ENCODE data around the gene ANKRD30A.

DNA sequence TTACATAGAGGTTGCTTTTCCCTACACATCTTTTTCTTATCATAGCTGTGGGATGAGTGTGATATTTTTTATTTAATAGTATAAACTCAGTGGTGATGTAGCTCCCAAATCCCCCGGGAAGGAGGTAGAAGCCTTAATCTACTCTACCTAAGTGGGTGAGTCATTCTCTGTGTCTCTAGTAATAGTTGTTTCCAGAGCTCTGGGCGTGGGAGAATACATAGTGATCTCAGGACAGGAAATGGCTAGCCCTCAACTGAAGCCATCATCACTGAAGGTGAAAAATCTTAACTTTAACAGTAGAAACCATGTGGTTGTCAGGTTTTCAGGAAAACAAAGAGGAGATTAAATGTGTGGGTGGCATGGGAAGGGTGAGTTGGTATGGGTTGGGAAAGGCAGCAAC is 278.4 kb downstream of the ANKRD30A start:
- TF ChIP-seq, protein P1, sequence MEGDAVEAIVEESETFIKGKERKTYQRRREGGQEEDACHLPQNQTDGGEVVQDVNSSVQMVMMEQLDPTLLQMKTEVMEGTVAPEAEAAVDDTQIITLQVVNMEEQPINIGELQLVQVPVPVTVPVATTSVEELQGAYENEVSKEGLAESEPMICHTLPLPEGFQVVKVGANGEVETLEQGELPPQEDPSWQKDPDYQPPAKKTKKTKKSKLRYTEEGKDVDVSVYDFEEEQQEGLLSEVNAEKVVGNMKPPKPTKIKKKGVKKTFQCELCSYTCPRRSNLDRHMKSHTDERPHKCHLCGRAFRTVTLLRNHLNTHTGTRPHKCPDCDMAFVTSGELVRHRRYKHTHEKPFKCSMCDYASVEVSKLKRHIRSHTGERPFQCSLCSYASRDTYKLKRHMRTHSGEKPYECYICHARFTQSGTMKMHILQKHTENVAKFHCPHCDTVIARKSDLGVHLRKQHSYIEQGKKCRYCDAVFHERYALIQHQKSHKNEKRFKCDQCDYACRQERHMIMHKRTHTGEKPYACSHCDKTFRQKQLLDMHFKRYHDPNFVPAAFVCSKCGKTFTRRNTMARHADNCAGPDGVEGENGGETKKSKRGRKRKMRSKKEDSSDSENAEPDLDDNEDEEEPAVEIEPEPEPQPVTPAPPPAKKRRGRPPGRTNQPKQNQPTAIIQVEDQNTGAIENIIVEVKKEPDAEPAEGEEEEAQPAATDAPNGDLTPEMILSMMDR (conservative IDR thresholded peaks at IDR 0.05; ENCODE audit: low read depth, low read length) = no peak
- no peak for TF ChIP-seq EZH2 (IDR thresholded peaks at IDR 0.05; ENCODE audit: borderline replicate concordance, low read depth, low read length, poor library complexity, severe bottlenecking)

Data from A673 (cell line).